ENCODE measurements around the gene TCP11L2.
"Not testable (repeated sequence)": the region's sequence is repeated elsewhere in the genome, so short reads cannot be mapped to it uniquely, and the experiment has no call there.

TCP11L2 gene

GRCh38 chr12:106282457-106283097 is 20.0 kb upstream of the TCP11L2 start:
- FAIRE-seq (peak; percentile 75), DNase-seq (ENCODE audit: extremely low spot score, insufficient read length, low read depth) (no peak)

DNA sequence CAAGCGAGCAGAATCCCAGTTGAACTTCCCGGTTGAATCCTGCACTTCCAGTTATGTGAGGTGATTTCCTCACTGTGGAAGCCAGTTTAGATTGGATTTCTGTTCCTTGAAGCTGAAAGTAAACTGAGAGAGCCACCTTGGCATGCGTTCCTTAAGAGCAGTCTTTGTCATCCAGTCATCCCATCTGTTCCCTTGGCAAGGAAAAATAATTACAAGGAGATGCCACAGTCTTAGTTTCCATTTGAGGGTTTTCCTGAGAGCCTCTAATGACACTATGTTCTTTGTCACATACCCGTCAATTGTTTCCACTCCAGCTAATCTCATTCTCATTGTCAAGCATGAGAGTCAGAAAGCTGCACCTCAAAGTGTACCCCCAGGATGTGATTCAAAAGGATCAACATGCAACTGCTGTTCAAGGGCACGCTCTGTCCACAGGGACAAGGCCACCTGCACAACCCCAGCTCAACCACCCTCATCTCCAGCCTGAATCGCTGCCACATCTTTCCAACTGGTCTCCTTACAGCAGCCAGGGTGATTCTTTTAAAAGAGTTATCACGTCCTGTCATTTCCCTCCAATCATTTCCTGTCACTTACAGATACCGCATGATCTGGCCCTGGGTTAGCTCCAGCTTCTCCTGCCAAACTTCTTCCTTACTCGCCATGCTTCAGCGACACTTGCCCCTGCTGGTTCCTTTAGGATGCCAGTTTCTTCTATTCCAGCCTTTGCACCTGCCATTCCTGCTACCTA is 18.0 kb upstream of the TCP11L2 start:
- FAIRE-seq (no peak), DNase-seq (ENCODE audit: extremely low spot score, insufficient read length, low read depth) (no peak)

- no peak for DNase-seq (ENCODE audit: extremely low spot score, insufficient read length, low read depth)
- FAIRE-seq = no peak
Observed at GRCh38 chr12:106285982-106286381, 16.6 kb upstream of the TCP11L2 start.

DNA sequence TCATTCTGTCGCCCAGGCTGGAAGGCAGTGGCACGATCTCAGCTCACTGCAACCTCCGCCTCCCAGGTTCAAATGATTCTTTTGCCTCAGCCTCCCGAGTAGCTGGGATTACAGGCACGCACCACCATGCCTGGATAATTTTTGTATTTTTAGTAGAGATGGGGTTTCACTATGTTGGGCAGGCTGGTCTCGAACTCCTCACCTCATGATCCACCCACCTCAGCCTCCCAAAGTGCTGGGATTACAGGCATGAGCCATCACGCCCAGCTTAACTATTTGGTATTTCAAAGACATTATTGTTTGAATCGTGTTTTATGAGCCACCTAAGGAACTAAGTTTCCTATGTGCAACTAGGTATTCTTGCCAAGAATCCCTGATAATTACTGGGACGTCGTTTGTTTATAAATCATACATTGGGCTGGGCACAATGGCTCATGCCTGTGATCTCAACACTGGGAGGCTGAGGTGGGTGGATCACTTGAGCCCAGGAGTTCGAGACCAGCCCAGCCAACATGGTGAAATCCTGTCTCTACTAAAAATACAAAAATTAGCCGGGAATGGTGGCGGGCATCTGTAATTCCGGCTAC is 15.9 kb upstream of the TCP11L2 start:
- not testable (repeated sequence) for FAIRE-seq; DNase-seq (ENCODE audit: extremely low spot score, insufficient read length, low read depth)

GRCh38 chr12:106287364-106287763 is 15.2 kb upstream of the TCP11L2 start:
- DNase-seq (ENCODE audit: extremely low spot score, insufficient read length, low read depth) (no peak), FAIRE-seq (no peak)

GRCh38 chr12:106288101-106288493 is 14.4 kb upstream of the TCP11L2 start:
- FAIRE-seq = no peak
- DNase-seq (ENCODE audit: extremely low spot score, insufficient read length, low read depth) = no peak

GRCh38 chr12:106288494-106289195 is 13.9 kb upstream of the TCP11L2 start:
- FAIRE-seq (no peak), DNase-seq (ENCODE audit: extremely low spot score, insufficient read length, low read depth) (no peak)

DNA sequence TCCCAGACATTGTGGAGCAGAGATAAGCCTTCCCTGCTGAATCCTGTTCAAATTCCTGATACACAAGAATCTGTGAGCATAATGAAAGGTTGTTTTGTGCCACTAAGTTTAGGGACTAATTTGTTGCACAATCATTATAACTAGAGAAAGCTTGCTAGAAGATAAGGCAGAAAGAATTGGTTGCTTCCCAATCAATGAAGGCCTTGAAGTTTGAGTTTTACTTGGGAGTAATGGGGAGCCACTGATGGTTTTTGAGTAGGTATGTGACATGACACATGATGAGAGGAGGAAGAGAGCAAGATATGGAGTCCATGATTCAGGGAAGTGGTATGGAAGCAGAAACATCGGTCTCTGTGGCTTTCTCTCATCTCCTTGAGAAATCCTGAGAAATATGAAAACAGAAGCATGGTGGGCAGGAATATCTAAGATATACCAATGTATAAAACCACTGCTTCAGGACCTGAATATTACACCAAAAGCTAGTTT is 13.3 kb upstream of the TCP11L2 start:
- DNase-seq (ENCODE audit: extremely low spot score, insufficient read length, low read depth) = no peak
- FAIRE-seq = no peak

GRCh38 chr12:106290666-106291065 is 11.9 kb upstream of the TCP11L2 start:
- DNase-seq (ENCODE audit: extremely low spot score, insufficient read length, low read depth) (no peak), FAIRE-seq (no peak)

DNA sequence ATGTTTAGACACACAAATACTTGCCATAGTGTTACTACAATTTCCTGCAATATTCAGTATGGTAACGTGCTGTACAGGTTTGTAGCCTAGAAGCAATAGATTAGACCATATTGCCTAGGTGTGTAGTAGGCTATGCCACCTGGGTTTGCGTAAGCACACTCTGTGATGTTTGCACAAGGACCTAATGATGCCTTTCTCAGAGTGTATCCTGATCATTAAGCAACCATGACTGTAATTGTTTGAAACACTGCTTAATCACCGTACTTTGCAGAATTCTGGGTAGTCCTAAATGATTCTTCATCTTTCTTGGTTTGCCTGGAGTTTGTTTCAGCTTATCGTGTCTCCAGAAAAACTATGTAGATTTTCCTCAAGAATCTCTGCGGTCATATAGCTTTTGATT is 11.2 kb upstream of the TCP11L2 start:
- DNase-seq (ENCODE audit: extremely low spot score, insufficient read length, low read depth) (no peak), FAIRE-seq (no peak)

- FAIRE-seq = no peak
Observed at GRCh38 chr12:106292339-106292738, 10.2 kb upstream of the TCP11L2 start.

GRCh38 chr12:106296179-106296877 is 6.2 kb upstream of the TCP11L2 start:
- FAIRE-seq = no peak

More at GRCh38 chr12:106292339-106292738, 10.2 kb upstream of the TCP11L2 start:
- DNase-seq (ENCODE audit: extremely low spot score, insufficient read length, low read depth) = no peak

DNA sequence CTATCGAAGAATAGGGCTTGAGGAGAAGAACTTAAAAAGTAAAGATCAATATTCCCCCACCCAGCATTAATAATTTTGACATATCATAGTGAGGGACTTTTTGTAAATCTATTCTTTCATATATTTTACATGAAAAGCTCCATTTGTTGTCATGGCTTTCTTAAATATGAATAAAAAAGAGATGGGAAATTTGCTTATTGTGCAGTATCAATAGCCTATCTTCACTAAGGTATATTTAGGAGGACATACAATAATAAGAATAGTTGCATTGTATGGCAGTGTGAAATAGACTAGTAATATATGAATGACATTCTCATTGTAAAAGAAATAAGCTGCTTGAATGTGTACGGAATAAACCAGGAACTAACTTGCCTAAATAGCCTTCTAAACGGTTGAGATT is 5.5 kb upstream of the TCP11L2 start:
- DNase-seq (ENCODE audit: extremely low spot score, insufficient read length, low read depth) (no peak), FAIRE-seq (no peak)

More at GRCh38 chr12:106296179-106296877, 6.2 kb upstream of the TCP11L2 start:
- no peak for DNase-seq (ENCODE audit: extremely low spot score, insufficient read length, low read depth)

DNA sequence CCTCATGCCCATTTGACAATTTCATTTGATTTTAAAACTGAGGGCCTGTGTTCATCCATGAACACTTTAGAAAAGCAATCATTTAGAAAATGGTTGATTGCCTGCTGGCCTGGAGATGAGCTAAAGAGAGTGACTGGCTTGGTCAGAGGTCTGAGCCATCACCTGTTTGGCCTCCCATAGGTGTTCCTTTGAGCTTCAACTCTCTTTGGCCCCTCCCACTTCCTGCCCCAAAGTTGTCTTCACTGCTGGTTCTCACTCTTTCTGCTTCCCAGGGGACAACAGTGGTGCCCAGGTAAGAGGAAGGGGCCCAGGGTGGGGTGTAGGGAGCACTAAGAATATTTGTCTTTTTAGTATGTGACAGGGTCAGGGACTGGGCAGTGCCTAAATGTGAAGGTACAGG is 4.9 kb upstream of the TCP11L2 start:
- DNase-seq (ENCODE audit: extremely low spot score, insufficient read length, low read depth) (no peak), FAIRE-seq (no peak)

DNA sequence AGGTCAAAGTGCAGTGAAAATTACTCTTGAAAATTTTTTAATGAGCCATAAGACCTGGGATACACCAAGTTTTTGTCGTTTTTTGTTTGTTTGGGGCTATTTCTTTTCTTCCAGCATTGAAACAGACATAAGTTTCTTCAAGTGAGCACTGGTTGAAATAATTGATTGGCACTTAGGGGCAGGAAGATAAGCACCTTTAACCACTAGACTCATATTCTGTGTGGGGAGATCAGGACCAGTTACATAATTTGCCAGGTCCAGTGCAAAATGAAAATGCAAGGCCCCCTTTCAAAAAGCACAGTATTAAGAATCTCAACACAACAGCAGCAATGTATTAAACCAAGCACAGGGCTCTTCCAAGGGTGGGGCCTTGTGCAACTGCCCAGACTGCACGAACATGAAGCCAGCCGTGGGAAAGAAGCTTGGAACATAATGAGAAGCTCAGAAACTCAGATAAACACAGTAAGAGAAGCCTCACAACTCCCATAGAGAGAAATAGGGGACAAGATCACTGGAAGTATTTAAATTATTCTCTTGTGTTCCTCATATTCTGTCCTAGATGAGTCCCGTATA is 3.2 kb upstream of the TCP11L2 start:
- FAIRE-seq = no peak
- no peak for DNase-seq (ENCODE audit: extremely low spot score, insufficient read length, low read depth)

DNA sequence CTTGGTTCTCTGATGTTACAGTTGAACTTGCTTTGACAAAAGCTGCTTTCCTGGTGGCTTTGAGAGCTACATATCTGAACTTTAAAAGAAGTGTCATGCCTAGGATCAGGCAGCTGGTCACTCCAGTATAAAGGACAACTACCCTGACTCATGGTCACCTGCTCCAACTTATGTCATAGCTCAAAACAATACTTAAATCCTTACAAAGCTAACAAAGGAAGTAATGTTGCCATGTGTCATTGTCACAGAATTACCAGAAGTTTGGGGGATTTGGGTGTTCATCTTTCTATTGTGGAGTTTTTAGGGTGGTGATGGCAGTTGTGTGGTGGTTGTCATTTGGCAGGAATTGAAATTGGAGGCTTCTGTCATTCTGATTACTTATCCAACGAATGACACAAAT is 1.8 kb upstream of the TCP11L2 start:
- no peak for DNase-seq (ENCODE audit: extremely low spot score, insufficient read length, low read depth)
- FAIRE-seq = no peak

- FAIRE-seq = no peak
- DNase-seq (ENCODE audit: extremely low spot score, insufficient read length, low read depth) = no peak
Observed at GRCh38 chr12:106301241-106301610, 1.3 kb upstream of the TCP11L2 start.

DNA sequence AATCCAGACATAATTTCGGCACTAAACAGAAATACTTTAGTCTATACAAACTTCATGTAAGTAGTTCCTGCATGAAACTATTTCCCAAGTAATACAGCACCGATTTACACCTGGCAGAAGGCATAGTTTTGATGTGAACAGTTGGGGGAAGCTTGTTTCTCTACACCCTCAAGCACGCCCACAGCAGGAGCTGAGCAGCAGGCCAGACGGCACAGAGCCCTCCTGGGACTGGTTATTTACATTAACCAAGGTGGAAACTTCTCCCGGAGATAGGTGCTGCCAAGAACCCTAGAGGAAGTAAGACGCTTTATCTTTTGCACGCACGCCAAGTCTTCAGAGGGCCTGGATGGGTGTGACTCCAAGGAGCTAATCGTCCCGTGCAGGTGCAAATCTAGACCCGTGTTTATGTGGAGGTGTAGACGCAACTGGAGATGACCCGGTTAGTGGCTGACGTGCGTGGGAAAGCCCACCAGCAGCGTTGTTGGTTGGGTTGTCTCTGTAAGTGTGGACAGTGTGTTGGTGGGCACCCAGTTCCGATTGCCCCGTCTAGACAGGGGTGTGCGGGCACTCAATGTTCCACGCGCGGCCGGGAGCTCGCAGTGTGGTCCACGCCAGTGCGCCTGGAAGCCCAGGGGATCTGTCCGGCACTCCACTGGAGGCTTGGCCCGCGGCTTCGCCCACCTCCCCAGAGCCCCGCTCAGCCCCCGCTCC is 767 bp upstream of the TCP11L2 start:
- DNase-seq (ENCODE audit: extremely low spot score, insufficient read length, low read depth) = no peak

DNA sequence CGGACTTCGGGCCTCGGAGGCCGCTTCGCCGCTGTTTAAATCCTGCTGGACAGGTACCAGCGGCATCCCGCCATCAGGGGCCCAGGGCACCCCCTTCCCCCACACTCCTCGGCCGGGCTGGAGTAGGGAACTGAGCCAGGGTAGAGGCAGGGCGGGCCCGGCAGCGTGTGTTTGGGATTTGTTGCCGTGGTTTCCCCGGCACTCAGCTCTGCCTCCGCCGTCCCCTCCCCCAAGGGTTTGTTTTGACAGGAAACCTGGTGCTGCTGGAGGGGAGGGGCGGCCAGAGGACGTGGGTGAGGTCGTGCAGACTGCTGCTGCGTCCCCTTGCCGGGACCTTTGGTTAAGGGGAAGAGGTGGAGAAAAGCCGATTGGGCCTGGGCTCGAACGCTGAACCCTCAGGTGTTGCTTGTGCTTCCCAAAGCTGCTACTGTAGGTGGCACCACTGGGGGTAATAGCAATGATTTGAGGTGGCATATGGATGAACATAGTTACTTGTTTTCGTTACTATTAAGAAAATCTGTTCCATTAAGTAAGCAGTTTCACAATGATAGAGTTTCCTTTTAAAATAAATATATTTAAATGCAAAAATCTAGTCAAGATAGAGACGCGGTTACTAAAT is 778 bp downstream of the TCP11L2 start:
- DNase-seq (ENCODE audit: extremely low spot score, insufficient read length, low read depth) (no peak), FAIRE-seq (no peak)

More for the DNA sequence above, 767 bp upstream of the TCP11L2 start:
- FAIRE-seq = peak; percentile 87
